D721Med (cell line): ENCODE data around the gene PDIA4.

Experiments
- DNase-seq: peaks from one replicate; pipeline ENCODE4 v3.0.0; 2011; ENCODE audit warnings: low spot score; ENCODE audit not compliant: insufficient read length
- FAIRE-seq: peaks from 2 replicates; lab custom pipeline; 2011; peaks lifted over from hg19 to GRCh38; lab: Jason Lieb, UNC
- TF ChIP-seq, protein P1 (sequence below): IDR thresholded peaks from 2 replicates; pipeline ENCODE4 v1.5.1; 2012; ENCODE audit warnings: mild to moderate bottlenecking, control low read depth; ENCODE audit not compliant: insufficient read depth; ENCODE audit errors: missing control alignments

Gene PDIA4

DNA sequence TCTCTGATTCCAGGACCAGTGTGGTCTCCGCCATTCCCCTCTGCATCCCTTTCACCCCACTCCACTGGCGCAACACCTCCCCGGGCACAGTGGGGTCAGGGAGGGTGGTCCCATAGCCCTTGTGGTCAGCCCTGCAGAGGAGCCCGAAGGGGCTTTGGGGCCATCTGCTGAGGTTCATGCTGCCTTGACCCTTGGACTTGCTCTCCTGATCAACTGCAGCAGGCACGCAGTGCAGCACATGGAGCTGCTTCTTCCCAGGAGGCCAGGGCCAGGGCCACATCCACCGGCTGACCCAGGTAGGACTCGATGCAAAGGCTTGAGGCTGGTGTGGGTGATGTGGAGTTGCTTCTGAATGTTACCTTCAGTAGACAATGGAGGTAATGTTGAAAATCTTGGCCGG lies 35.1 kb downstream of the PDIA4 start:
- FAIRE-seq (no peak), DNase-seq (no peak)
- TF ChIP-seq, protein P1, sequence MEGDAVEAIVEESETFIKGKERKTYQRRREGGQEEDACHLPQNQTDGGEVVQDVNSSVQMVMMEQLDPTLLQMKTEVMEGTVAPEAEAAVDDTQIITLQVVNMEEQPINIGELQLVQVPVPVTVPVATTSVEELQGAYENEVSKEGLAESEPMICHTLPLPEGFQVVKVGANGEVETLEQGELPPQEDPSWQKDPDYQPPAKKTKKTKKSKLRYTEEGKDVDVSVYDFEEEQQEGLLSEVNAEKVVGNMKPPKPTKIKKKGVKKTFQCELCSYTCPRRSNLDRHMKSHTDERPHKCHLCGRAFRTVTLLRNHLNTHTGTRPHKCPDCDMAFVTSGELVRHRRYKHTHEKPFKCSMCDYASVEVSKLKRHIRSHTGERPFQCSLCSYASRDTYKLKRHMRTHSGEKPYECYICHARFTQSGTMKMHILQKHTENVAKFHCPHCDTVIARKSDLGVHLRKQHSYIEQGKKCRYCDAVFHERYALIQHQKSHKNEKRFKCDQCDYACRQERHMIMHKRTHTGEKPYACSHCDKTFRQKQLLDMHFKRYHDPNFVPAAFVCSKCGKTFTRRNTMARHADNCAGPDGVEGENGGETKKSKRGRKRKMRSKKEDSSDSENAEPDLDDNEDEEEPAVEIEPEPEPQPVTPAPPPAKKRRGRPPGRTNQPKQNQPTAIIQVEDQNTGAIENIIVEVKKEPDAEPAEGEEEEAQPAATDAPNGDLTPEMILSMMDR = no peak

DNA sequence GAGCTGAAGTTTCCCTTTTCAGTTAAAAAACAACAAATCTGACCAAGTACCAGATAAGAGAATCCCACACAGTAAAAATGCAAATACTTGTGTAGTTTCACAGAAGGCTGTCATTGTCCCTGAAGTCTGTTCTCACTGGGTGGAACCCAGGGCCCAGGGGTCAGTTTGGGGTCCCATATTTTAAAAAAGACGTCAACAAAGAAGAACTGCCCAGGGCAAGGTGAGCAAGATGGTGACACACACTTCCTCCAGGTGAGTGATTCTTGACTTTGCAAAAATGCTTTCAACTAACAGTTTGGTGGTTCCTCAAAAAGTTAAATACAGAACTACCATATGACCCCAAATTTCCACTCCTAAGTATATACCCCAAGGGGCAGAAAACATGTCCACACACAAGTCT lies 36.8 kb downstream of the PDIA4 start:
- DNase-seq (no peak), FAIRE-seq (no peak)
- TF ChIP-seq, protein P1 = no peak

DNA sequence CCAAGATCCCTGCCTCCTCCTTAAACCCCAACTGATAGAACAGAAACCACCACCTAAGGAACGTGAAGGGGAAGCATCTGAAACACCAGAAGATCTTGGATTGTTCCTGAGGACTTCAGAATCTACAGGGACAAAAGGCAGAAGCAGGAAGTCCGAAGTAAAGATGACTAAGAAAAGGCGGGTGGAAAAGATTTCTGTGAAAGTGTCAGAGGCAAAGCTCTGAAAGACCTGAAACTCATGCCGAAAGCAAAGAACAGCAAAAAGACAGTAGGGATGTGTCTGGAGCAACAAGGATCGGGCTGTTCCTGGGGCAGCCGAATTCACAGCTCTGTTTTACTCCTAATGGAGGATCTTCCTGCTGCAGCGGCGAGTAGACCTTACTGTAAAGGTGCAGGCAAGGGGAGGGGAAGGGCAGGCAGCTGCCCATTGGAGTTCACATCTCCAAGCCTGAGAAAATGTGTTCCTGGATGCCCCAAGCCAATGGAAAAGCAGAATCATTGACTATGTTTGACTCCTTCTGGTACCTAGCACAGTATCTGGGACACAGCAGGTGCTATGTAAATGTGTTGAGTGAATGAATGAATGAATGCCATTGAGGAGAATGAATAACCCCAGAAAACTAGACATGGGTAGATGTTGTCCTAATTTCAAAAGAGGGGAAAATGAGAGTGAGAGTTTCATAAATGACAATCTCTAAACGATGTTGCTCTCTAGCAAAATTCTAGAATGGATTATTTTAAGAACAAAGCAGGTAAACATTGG lies 40.4 kb downstream of the PDIA4 start:
- TF ChIP-seq, protein P1 = no peak
- FAIRE-seq (no peak), DNase-seq (no peak)

DNA sequence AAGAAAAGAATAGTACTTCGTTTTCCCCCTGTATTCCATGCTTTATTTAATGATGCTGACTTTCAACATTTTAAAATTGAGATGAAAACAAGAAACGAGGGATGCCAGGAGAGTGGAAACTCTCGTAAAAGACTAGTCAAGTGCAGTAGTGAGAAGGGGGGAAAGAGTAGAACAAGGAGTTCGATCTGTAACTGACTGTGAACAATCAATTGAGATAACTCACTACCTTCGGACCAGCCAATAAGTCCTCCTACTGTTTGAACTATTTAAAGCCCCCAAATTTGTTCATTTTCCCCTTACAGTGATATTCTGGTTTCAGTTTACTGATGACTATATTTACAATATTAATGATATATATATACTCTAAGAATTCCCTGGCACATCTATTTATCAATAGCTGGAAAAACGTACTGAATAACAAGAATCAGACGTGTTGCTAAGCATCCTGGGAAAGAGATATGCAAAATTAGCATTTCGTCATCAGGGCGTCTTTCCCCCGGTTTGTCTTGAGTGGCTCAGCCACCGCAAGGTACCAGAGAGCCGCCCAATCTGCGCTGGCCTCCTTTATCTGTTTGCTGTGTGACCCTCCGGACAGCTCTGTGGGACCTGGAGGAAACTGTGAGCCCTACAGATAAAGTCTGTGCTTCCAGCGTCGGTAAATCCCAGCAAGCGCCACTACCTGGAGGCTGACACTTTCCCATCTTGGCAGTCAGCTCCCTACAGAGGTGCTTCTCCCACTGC lies 41.1 kb downstream of the PDIA4 start:
- no peak for FAIRE-seq
- TF ChIP-seq, protein P1 = no peak

DNA sequence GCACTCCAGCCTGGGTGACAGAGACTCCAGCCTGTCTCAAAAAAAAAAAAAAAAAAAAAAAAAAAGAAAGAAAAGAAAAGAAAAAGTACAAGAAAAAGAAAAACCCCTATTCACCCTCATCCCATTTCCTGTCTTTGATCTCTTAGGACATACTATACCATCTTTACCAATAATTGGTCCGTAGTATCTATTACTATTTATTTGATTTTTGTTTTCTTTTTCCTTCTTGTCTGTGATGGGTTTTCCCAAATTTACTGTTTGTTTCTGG lies 41.6 kb downstream of the PDIA4 start:
- no peak for DNase-seq
- no peak for FAIRE-seq
- TF ChIP-seq, protein P1 = no peak

More for the DNA sequence above, 41.1 kb downstream of the PDIA4 start:
- DNase-seq = peak; percentile 59

DNA sequence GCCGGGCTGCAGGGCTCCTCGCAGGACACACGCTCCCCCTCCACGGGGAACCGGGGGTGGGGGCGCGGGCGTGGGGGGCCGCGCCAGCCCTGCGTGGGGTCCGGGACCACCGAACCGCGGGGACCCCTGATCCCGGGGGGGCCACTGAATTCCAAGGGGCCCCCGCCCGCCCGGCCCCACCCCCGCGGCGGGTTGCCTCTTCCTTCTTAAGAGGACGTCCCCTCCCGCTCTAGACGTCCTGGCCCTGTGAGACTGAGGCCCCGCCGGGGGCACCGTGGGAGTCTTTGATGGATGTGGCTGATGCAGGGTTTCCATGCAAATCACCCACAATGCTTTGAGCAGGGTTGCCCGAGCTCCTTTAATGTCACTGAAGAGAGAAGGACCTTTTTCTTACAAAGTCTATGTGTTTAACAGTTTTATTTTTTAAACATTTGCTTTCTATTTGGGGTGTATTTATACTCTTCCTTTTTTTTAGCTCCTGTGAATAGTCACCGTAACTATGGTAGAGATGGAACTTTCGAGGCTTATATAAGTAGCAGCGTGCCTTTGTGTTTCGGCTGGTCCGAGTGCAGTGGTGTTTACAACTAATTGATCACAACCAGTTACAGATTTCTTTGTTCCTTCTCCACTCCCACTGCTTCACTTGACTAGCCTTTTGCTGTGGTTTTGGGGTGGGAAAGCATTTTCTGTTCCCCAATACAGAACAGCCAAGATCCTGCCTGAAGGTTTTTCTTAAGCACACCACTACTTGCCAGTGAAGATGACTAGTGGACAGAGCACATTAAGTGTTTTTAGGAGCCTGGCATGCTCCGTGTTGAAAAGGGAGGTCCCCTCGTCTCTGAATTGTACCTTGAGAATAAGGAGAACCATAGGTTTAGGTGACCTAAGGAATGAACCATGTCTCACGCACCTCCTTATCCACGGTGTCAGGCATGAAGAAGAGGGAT lies 44.8 kb downstream of the PDIA4 start:
- TF ChIP-seq, protein P1 = no peak
- FAIRE-seq (no peak), DNase-seq (no peak)
